Measurements from ENCODE around the gene MAGI2. TPM values are rescaled to one million over a fixed set of nuclear protein-coding genes. Genes with fewer than 3 reads are reported as not detected.

MAGI2 gene
- polyA plus RNA-seq, 1 experiment, result 0.81 TPM

GRCh38 chr7:78777829-78778228 lies 675.6 kb downstream of the MAGI2 start:
- TF ChIP-seq CTCF (IDR thresholded peaks at IDR 0.05; ENCODE audit: insufficient read depth, low read depth, low read length), result no peak
- Histone ChIP-seq H3K27me3 (ENCODE audit: control insufficient read depth, insufficient read depth, low read length) (no peaks in the 10 kb centered on the region), H3K4me3 (ENCODE audit: low read depth, low read length) (no peak overlapping the region), H3K36me3 (ENCODE audit: control insufficient read depth, insufficient read depth, low read length) (no peaks in the 10 kb centered on the region)
- POLR2A ChIA-PET, result interaction anchor here (0.7 kb wide), 1 partner anchor 893 kb away, joined by 3 read pairs; no protein-coding TSS in a partner anchor
- no peak for DNase-seq (ENCODE audit: low read depth)
- CTCF ChIA-PET, result no interaction called here

- peak overlapping the region; percentile 30 for H3K4me3 ChIP-seq (ENCODE audit: low read depth, low read length)
- H3K27me3 ChIP-seq (ENCODE audit: control insufficient read depth, insufficient read depth, low read length), result no peaks in the 10 kb centered on the region
- TF ChIP-seq CTCF (IDR thresholded peaks at IDR 0.05; ENCODE audit: insufficient read depth, low read depth, low read length), result no peak
- ChIA-PET CTCF (interaction anchor here (0.8 to 1.7 kb wide), 3 partner anchors 11 to 55 kb away, joined by 3 to 5 read pairs (median 5); no protein-coding TSS in a partner anchor), POLR2A (no interaction called here)
- no peak for DNase-seq (ENCODE audit: low read depth)
- H3K36me3 ChIP-seq (ENCODE audit: control insufficient read depth, insufficient read depth, low read length), result no peaks in the 10 kb centered on the region
Measured at GRCh38 chr7:78770422-78771410, 682.8 kb downstream of the MAGI2 start.

GRCh38 chr7:78769481-78770101 lies 683.9 kb downstream of the MAGI2 start:
- DNase-seq (ENCODE audit: low read depth), result no peak
- Histone ChIP-seq H3K36me3 (ENCODE audit: control insufficient read depth, insufficient read depth, low read length) (no peaks in the 10 kb centered on the region), H3K27me3 (ENCODE audit: control insufficient read depth, insufficient read depth, low read length) (no peaks in the 10 kb centered on the region), H3K4me3 (ENCODE audit: low read depth, low read length) (peak overlapping the region; percentile 43)
- no peak for TF ChIP-seq CTCF (IDR thresholded peaks at IDR 0.05; ENCODE audit: insufficient read depth, low read depth, low read length)
- CTCF ChIA-PET, result interaction anchor here (0.9 to 1.7 kb wide), 3 partner anchors 9 to 15 kb away, joined by 4 to 5 read pairs (median 5); no protein-coding TSS in a partner anchor
- POLR2A ChIA-PET, result interaction anchor here (0.6 kb wide), 1 partner anchor 14 kb away, joined by 8 read pairs; no protein-coding TSS in a partner anchor

- ChIA-PET POLR2A (interaction anchor here (0.6 kb wide), 1 partner anchor 15 kb away, joined by 8 read pairs; no protein-coding TSS in a partner anchor), CTCF (interaction anchor here (0.9 to 1.7 kb wide), 2 partner anchors 9 to 13 kb away, joined by 4 to 5 read pairs; no protein-coding TSS in a partner anchor)
- peak overlapping the region; percentile 43 for H3K4me3 ChIP-seq (ENCODE audit: low read depth, low read length)
- H3K27me3 ChIP-seq (ENCODE audit: control insufficient read depth, insufficient read depth, low read length), result no peaks in the 10 kb centered on the region
- TF ChIP-seq CTCF (IDR thresholded peaks at IDR 0.05; ENCODE audit: insufficient read depth, low read depth, low read length), result 0 out of 2 replicates have a peak, but pooled peaks have one; percentile 10
- no peak for DNase-seq (ENCODE audit: low read depth)
- no peaks in the 10 kb centered on the region for H3K36me3 ChIP-seq (ENCODE audit: control insufficient read depth, insufficient read depth, low read length)
Measured at GRCh38 chr7:78768859-78769258, 684.6 kb downstream of the MAGI2 start.

All from BJ (cell line).